ENCODE data around the gene MEX3D.

Gene MEX3D

GRCh38 chr19:1568320-1569019 is at the start of gene MEX3D:
TSS of gene MEX3D (minus strand) at chr19:1568325. CDS start at chr19:1568058, 267 bp downstream.
- no peak for DNase-seq

DNA sequence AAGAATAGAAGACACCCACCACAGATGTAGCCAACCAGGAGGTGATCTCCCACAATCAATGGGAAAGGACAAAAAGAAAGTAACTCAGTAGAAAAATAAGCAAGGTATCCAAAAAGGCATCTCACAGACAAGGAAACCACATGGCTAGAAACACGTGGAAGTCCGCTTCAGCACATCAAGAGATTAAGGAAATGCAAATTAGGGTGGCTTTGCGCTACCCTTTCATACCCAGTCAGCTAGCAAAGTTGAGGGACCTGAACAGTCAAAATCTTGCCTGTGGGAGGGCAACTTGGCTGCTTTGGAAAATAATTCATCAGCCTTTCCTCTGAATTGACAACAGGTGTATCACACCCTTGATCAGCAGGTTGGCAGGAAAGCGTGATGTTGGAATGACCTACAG is 48.8 kb upstream of the MEX3D start:
- no peak for DNase-seq

- no peak for DNase-seq
These were observed 48.3 kb upstream of the MEX3D start for GRCh38 chr19:1616396-1616795.

GRCh38 chr19:1615156-1615765 is 47.1 kb upstream of the MEX3D start:
- no peak for DNase-seq

DNA sequence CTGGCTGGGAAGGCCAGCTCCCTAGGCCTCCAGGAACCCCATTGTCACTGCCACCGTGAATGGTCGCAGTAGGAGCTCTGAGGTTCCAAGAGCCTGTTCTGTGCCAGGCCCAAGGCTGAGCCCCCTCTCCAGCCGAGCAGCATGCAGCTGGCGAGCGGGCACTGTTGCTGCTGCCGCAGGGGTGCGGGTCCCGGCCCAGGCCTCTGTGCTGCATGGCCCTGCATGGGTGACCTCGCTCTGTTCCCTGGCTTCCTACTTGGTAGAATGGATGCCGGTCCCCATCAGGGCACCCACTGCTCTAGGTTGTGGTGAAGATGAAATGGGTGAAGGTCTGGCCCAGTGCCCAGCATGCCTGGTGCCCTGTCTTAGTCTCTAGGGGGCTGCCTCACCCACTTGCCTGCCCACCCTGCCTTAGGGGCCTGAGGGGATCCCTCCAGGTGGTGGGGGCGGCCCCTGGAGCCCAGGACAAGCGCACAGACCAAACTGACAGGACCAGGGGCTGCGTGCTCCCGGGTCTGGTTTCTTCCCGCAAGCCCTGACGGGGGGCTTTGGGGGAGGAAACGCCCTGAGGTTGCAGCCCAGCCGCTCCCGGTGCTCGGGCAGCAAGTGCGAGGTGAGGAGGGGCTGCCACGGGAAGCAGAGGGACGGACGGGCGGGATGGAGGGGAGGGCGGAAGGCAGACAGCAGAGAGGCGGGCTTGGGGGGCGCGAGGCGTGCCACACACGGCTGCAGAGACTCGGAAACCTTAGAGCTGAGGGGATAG is 45.9 kb upstream of the MEX3D start:
- no peak for DNase-seq

- DNase-seq: no peak
These were observed 45.0 kb upstream of the MEX3D start for GRCh38 chr19:1613146-1613545.

GRCh38 chr19:1612114-1613086 is 44.3 kb upstream of the MEX3D start:
- no peak for DNase-seq

DNA sequence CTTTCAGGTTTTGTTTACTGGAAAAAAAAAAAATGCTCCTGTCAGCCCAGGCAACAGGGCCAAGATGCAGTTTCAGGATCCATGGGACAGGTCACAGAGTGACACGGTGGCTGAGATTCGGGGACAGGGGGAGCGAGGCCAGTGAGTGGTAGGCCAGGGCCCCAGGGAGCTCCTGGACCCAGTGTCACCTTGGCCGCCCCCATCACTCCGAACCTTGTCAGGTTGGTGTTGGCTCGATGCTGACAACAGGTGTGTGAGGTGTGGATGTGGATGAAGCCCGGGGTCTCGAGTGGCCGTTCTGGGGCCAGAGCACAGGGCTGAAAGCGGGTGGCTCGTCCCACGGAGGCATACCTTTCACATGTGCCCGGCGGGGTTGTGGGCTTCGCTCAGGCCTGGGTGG is 43.2 kb upstream of the MEX3D start:
- no peak for DNase-seq

GRCh38 chr19:1610579-1610978 is 42.5 kb upstream of the MEX3D start:
- DNase-seq: no peak

DNA sequence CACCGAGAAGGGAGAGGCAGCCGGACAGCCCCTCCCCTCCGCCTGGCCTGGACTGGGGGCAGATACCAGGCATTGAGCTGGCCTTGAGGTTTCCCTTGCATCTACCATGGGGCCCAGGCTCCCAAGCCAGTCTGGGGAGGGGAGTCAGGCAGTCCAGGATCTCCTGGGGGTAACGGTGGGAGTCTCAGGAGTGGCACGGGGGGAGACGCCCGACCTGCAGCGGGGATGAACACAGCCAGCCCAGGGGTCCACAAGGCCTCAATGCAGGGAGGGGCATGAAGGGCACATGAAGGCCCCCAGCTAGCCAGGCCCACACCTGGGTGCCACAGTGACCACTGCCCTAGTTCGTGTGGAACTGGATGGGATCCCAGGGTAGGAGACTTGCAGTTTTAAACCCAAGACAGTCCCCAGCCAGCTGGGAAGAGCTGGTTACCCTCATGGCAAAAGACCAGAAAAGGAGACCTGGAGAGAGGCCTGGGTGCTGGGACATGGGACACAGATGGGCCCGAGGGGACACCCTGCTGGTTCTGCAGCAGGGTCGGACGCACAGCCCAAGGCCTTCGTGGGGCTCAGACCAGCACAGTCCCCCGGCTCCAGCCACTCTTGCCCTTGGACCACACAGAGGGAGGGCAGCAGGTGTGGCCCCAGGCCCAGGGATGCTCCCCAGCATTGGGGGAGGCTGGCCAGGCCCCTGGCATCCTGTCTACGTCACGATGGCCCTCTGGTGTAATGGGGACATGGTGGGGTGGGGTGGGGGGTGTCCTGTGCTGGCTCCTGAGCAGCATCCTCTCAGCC is 41.8 kb upstream of the MEX3D start:
- DNase-seq: no peak

DNA sequence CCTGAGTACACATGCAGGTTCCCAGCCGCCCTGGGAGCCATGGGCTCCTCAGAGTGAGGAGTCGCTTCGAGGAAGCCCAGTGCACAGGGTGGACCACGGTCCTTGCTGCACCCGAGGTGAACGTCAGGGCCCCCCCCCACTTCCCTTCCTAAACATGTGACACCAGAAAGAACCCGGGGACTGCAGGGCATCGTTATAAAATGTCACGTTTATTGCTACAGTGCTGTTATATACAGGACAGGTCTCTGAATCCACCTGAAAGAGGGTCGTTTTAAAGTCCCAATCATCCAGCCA is 40.9 kb upstream of the MEX3D start:
- DNase-seq: no peak

DNA sequence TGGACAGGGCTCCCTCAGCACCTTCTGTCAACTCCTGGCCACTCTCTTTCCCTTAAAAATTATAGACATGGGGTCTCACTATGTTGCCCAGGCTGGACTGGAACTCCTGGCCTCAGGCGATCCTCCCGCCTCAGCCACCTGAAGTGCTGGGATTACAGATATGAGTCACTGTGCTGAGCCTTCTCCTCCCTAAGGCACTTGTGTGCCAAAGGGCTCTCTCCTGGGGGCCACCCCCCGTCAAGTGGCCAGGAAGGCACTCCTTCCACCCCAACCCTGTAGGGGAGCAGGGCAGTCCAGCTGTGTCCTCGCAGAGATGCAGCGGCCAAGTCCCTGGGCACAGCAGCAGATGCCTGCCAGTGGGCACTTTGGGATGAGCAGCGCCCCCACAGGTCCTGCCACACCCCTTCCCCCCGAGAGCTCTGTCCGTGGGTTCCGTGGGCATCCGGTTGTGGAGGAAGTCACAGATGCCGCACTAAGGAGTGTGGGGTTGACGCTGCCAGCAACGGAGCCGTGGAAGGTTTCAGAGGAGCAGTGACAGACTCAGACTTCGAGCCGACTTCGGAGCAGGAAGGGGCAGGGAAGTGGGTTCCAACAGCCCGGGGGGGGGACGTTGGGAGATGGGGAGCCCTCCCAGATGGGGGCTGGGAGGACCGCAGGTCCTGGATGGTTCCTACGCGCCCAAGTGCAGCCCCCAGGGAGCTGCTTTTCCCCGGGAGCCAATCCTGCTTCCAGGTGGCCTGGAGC is 40.4 kb upstream of the MEX3D start:
- DNase-seq: no peak

DNA sequence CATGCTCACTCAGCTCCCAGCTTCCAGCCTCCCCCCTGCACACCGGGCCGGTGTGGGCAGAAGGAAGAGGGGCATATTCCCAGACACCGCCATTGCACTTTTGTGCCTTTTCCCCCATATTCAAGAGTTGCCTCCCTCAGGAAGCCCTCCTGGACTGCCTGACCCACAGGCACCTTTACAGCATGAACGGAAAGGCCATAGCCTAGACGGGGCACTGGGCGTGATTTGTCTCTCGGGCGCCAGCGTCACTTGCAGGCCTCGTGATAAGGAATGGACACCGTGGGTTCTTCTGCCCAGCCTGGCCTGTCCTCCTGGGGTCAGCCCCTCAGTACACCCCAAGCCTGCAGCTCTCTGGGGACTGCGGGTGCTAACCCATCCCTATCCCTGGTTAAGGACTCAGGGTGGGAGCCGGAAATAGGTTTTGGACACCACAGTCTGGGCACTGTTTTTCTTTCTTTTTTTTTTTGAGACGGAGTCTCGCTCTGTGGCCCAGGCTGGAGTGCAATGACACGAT is 38.1 kb upstream of the MEX3D start:
- no peak for DNase-seq

GRCh38 chr19:1605236-1606137 is 37.4 kb upstream of the MEX3D start, which contains the start of gene UQCR11:
TSS of gene UQCR11 (minus strand) at chr19:1605462. CDS start at chr19:1605409, 53 bp downstream.
- peak; percentile 86 for DNase-seq

DNA sequence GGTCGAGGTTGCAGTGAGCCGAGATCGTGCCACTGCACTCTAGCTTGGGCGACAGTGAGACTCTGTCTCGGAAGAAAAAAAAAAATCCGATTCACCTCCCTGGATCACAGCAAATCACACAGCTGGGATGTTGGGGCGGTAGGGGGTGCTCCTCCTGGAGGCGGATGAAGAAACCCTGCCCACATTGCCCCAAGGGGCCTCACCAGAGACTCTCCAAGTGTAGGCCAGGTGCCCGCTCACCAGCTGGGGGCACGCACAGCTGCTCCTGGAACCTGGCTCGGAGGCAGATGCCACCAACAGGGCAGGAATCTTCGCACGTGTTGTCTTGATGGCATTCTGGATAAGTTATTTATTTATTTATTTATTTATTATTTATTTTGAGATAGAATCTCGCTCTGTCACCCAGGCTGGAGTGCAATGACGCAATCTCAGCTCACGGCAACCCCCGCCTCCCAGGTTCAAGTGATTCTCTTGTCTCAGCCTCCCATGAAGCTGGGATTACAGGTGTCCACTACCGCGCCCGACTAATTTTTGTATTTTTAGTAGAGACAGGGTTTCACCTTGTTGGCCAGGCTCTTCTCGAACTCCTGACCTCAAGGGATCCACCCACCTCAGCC is 34.1 kb upstream of the MEX3D start:
- DNase-seq: no peak

GRCh38 chr19:1601613-1602064 is 33.5 kb upstream of the MEX3D start:
- DNase-seq: no peak

- no peak for DNase-seq
These were observed 31.3 kb upstream of the MEX3D start for GRCh38 chr19:1599460-1599846.

GRCh38 chr19:1598777-1599459 is 30.8 kb upstream of the MEX3D start:
- DNase-seq: no peak

DNA sequence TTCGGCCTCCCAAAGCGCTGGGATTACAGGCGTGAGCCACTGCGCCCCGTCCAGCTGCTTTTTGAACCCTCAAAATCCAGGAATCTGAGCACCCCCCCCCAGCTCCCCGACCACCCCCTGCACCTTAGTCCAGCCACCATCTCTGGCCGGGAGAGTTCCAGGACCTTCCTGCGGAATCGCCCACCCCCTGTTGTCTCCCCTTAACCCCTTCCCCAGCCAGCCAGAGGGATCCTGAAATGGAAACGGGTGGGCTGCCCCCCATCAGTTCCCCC is 25.3 kb upstream of the MEX3D start:
- no peak for DNase-seq
